ENCODE measurements around the gene FRK.

GRCh38 chr6:116101790-116102189, 41.1 kb upstream of the FRK start:
- TF ChIP-seq, protein P1, sequence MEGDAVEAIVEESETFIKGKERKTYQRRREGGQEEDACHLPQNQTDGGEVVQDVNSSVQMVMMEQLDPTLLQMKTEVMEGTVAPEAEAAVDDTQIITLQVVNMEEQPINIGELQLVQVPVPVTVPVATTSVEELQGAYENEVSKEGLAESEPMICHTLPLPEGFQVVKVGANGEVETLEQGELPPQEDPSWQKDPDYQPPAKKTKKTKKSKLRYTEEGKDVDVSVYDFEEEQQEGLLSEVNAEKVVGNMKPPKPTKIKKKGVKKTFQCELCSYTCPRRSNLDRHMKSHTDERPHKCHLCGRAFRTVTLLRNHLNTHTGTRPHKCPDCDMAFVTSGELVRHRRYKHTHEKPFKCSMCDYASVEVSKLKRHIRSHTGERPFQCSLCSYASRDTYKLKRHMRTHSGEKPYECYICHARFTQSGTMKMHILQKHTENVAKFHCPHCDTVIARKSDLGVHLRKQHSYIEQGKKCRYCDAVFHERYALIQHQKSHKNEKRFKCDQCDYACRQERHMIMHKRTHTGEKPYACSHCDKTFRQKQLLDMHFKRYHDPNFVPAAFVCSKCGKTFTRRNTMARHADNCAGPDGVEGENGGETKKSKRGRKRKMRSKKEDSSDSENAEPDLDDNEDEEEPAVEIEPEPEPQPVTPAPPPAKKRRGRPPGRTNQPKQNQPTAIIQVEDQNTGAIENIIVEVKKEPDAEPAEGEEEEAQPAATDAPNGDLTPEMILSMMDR (IDR thresholded peaks at IDR 0.05) = no peak
- no peak for TF ChIP-seq POLR2A (IDR thresholded peaks at IDR 0.05)

All from Peyer's patch (tissue), 4 donors.